Endothelial cell (in vitro differentiated cells): ENCODE results near the gene NAGPA. TPM values are rescaled to one million over a fixed set of nuclear protein-coding genes. Genes with fewer than 3 reads are reported as not detected.
"Not testable (repeated sequence)": the region's sequence is repeated elsewhere in the genome, so short reads cannot be mapped to it uniquely, and the experiment has no call there.

Source experiments
- DNase-seq: peaks from one replicate; pipeline ENCODE4 v3.0.0; 2021; ENCODE audit warnings: low spot score
- H3K27ac Mint-ChIP-seq: one replicate; pipeline ENCODE4 v1.8.0; 2021; ENCODE audit warnings: mixed read lengths, inconsistent platforms; ENCODE audit not compliant: unreplicated experiment
- H3K27me3 Mint-ChIP-seq: one replicate; pipeline ENCODE4 v1.8.0; 2021; ENCODE audit warnings: mild to moderate bottlenecking, moderate library complexity, mixed read lengths, inconsistent platforms; ENCODE audit not compliant: unreplicated experiment
- H3K36me3 Mint-ChIP-seq: one replicate; pipeline ENCODE4 v1.8.0; 2021; ENCODE audit warnings: mild to moderate bottlenecking, low read depth, mixed read lengths, inconsistent platforms; ENCODE audit not compliant: unreplicated experiment
- H3K4me1 Mint-ChIP-seq: one replicate; pipeline ENCODE4 v1.8.0; 2021; ENCODE audit warnings: mild to moderate bottlenecking, mixed read lengths, inconsistent platforms; ENCODE audit not compliant: unreplicated experiment
- H3K4me3 Mint-ChIP-seq: one replicate; pipeline ENCODE4 v1.8.0; 2021; ENCODE audit warnings: mild to moderate bottlenecking, mixed read lengths, inconsistent platforms; ENCODE audit not compliant: unreplicated experiment
- H3K9me3 Mint-ChIP-seq: one replicate; pipeline ENCODE4 v1.8.0; 2021; ENCODE audit warnings: mixed read lengths, inconsistent platforms; ENCODE audit not compliant: unreplicated experiment
- long read RNA-seq: library from polyadenylated mRNA; unstranded; transcript quantifications from one replicate; pipeline ENCODE4 v2.0.0, GENCODE V29; 2020; ENCODE audit not compliant: unreplicated experiment
- total RNA-seq: library from RNA; stranded (reverse); fragmentation: NEBNext Ultra II Directional; extraction: Animal tissue kit (Norgen Biotek cat#: 25700); gene quantifications from one replicate; pipeline ENCODE4 v1.2.1, GENCODE V29; 2021; ENCODE audit not compliant: unreplicated experiment
- TF ChIP-seq, protein P1 (sequence below): fragments of 200-600 bp; sonication (generic); IDR thresholded peaks from one replicate; pipeline ENCODE4 v1.5.0; 2021; ENCODE audit warnings: antibody characterized with exemption; ENCODE audit not compliant: unreplicated experiment

Gene NAGPA
- total RNA-seq: 10.2 TPM
- long read RNA-seq, transcript NAGPA-201 (10 exons, 2,202 nt): major isoform, 5 of 11 reads
- long read RNA-seq, partial matches to known transcripts: 4 of 11 reads
- long read RNA-seq, other reads (novel, unspliced or antisense): 2 of 11 reads

DNA sequence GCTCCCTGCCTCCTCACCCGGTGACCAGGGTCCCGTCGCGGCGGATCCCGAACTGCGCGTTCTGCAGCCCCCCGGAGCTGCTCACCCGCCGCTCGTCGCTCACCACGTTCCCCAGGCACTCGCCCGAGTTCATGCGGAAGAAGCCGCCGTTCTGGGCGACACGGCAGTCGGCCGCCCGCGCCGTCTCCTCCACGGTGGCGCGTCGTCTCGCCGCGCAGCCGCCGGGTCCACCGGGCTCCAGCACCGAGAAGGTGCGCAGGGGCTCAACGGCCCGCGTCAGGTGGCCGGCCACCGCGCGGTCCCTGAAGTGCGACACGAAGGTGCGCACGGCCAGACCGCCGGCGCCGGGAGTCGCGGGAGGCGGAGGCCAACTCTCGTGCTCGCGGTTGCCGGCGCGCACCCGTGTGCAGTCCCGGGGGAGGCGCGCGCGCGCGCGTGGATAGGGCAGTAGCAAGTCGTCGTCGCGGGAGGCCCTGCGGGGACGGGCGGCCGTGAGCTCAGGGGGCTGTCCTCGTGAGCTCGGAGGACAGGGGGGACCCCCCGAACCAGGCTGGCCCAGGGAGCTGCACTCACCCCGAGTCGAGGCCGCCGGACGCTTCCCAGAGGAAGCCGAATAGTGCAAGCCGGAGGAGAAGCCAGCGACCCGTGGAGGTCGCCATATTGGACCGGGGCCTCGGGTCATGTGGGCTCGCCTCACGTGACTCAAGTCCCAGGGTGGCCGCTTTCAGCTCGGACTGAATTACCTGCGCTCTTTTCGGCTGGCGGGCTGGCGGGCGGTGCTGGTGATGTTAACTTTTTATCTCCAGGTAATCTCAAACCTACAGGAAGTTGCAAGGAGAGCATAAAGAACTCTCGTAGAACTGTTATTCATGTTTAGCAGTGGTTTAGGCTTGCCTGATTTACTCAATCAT is at the start of gene NAGPA:
Gene NAGPA, minus strand, starts transcription at position 680 of the 911 bp plus-strand sequence. Its CDS starts 21 bp downstream, at position 659.
- H3K9me3 Mint-ChIP-seq: no peaks in the 10 kb centered on the region
- H3K4me1 Mint-ChIP-seq: peaks cover 9% of the 10 kb centered on the region
- H3K4me3 Mint-ChIP-seq: peak within 1 kb of the TSS; percentile 96
- DNase-seq: peak; percentile 84
- peaks cover 14% of the 10 kb centered on the region for H3K27me3 Mint-ChIP-seq
- H3K27ac Mint-ChIP-seq: peak within 1 kb of the TSS; percentile 66
- peaks cover 6% of the 10 kb centered on the region for H3K36me3 Mint-ChIP-seq
- TF ChIP-seq, protein P1, sequence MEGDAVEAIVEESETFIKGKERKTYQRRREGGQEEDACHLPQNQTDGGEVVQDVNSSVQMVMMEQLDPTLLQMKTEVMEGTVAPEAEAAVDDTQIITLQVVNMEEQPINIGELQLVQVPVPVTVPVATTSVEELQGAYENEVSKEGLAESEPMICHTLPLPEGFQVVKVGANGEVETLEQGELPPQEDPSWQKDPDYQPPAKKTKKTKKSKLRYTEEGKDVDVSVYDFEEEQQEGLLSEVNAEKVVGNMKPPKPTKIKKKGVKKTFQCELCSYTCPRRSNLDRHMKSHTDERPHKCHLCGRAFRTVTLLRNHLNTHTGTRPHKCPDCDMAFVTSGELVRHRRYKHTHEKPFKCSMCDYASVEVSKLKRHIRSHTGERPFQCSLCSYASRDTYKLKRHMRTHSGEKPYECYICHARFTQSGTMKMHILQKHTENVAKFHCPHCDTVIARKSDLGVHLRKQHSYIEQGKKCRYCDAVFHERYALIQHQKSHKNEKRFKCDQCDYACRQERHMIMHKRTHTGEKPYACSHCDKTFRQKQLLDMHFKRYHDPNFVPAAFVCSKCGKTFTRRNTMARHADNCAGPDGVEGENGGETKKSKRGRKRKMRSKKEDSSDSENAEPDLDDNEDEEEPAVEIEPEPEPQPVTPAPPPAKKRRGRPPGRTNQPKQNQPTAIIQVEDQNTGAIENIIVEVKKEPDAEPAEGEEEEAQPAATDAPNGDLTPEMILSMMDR: no peak

- DNase-seq, H3K27me3 Mint-ChIP-seq, H3K4me3 Mint-ChIP-seq, H3K9me3 Mint-ChIP-seq, H3K27ac Mint-ChIP-seq, H3K4me1 Mint-ChIP-seq: not testable (repeated sequence)
- peaks cover 13% of the 10 kb centered on the region for H3K36me3 Mint-ChIP-seq
These were observed 47.3 kb upstream of the NAGPA start for GRCh38 chr16:5080996-5081395.

DNA sequence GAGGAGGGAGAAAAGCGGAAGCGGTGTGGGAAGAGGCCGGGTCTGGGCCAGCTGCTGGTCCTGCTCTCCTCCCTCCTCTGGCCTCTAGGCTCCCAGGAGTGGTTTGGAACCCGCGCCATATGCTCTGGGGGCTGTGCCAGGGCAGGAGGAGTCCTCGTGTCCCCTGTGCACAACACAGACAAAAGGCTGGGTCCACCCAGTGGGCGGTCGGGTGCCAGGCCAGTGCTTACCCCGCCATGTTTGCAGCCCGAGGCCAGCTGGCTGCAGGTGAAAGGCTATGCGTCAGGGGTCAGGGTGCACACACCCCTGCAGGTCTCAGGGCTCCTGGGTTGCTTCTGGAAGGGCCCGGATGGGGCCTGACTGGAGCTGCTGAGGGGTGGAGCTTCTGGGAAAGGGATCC is 46.7 kb upstream of the NAGPA start:
- H3K27ac Mint-ChIP-seq, H3K4me1 Mint-ChIP-seq, H3K9me3 Mint-ChIP-seq, DNase-seq, H3K4me3 Mint-ChIP-seq, H3K27me3 Mint-ChIP-seq: not testable (repeated sequence)
- peaks cover 16% of the 10 kb centered on the region for H3K36me3 Mint-ChIP-seq

GRCh38 chr16:5078626-5079025 is 44.9 kb upstream of the NAGPA start:
- H3K27ac Mint-ChIP-seq: no peak overlapping the region
- no peaks in the 10 kb centered on the region for H3K9me3 Mint-ChIP-seq
- H3K36me3 Mint-ChIP-seq: peaks cover 15% of the 10 kb centered on the region
- TF ChIP-seq, protein P1: no peak
- no peak overlapping the region for H3K4me3 Mint-ChIP-seq
- no peaks in the 10 kb centered on the region for H3K4me1 Mint-ChIP-seq
- peaks cover 1% of the 10 kb centered on the region for H3K27me3 Mint-ChIP-seq
- no peak for DNase-seq

GRCh38 chr16:5077304-5077703 is 43.6 kb upstream of the NAGPA start:
- peaks cover 2% of the 10 kb centered on the region for H3K4me1 Mint-ChIP-seq
- H3K9me3 Mint-ChIP-seq: no peaks in the 10 kb centered on the region
- peaks cover 18% of the 10 kb centered on the region for H3K36me3 Mint-ChIP-seq
- TF ChIP-seq, protein P1: no peak
- DNase-seq: no peak
- H3K4me3 Mint-ChIP-seq: no peak overlapping the region
- no peak overlapping the region for H3K27ac Mint-ChIP-seq
- peaks cover 1% of the 10 kb centered on the region for H3K27me3 Mint-ChIP-seq

DNA sequence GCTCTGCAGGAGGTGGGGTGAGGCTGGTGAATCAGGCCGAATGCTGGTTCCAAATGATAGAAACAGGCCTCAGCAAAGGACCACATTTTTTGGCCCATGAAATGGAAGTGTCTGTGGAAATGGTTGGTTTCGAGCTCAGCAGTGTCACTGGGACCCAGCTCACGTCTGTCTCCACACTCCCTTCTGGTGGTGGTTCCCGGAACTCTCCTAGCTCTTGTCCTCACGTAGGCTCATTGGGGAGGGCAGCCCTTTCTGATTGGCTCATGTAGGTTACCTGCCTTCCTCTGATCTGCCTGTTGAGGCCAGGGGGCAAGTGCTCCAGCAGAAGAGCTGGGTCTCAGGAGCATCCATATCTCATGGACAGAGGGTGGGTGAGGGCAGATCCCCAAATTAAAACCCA is 41.9 kb upstream of the NAGPA start:
- H3K27ac Mint-ChIP-seq: no peak overlapping the region
- peaks cover 1% of the 10 kb centered on the region for H3K27me3 Mint-ChIP-seq
- H3K36me3 Mint-ChIP-seq: peaks cover 18% of the 10 kb centered on the region
- no peak for DNase-seq
- H3K4me3 Mint-ChIP-seq: no peak overlapping the region
- H3K9me3 Mint-ChIP-seq: no peaks in the 10 kb centered on the region
- peaks cover 4% of the 10 kb centered on the region for H3K4me1 Mint-ChIP-seq
- TF ChIP-seq, protein P1: no peak

DNA sequence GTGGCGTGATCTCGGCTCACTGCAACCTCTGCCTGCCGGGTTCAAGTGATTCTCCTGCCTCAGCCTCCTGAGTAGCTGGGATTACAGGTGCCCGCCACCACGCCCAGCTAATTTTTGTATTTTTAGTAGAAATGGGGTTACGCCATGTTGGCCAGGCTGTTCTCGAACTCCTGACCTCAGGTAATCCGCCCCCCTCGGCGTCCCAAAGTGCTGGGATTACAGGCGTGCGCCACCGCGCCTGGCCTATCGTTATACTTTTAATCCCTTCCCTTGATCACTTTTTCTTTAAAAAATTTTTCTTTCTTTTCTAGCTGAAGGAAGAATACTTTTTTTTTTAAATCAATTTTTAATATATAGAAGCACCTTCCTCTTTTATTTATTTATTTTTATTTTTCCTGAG is 40.0 kb upstream of the NAGPA start:
- not testable (repeated sequence) for DNase-seq, H3K27ac Mint-ChIP-seq, H3K4me3 Mint-ChIP-seq, H3K4me1 Mint-ChIP-seq, H3K27me3 Mint-ChIP-seq, H3K9me3 Mint-ChIP-seq
- H3K36me3 Mint-ChIP-seq: peaks cover 15% of the 10 kb centered on the region
